ENCODE results near the gene IL17RE. TPM values are rescaled to one million over a fixed set of nuclear protein-coding genes. Genes with fewer than 3 reads are reported as not detected.

The IL17RE gene
- total and polyA plus RNA-seq, 9 of the 15 experiments (the other 6 are each of a cell fraction or from before 2014, with no cell fraction given) = 0.32 to 1.9 (median 0.51) TPM; not detected in 4

GRCh38 chr3:9932843-9933560 is 30.4 kb downstream of the IL17RE start (continued):
- peak; percentile 11 for TF ChIP-seq HNRNPK (IDR thresholded peaks at IDR 0.05; ENCODE audit: low read depth, low read length, poor library complexity, severe bottlenecking)
- no peak; a peak in 1 of 4 replicates for TF ChIP-seq FOXK2 (conservative IDR thresholded peaks at IDR 0.05 in 1 of 2, IDR thresholded peaks at IDR 0.05 in 1 of 2; ENCODE audit: low read depth in 2 of 2)
- TF ChIP-seq HCFC1 (IDR thresholded peaks at IDR 0.05; ENCODE audit: low read depth, low read length) = peak; percentile 61
- no peak for TF ChIP-seq MEF2D (tag; conservative IDR thresholded peaks at IDR 0.05; ENCODE audit: low read depth)
- TF ChIP-seq RNF2 (IDR thresholded peaks at IDR 0.05) = peak; percentile 52; the same call in 1 of the 2 replicates
- no peak; the same call in 1 of the 2 replicates for TF ChIP-seq E2F5 (CRISPR knock-in tag; IDR thresholded peaks at IDR 0.05)
- TF ChIP-seq CBX5 (IDR thresholded peaks at IDR 0.05; ENCODE audit: borderline replicate concordance, low read depth) = 0 out of 2 replicates have a peak, but pooled peaks have one; percentile 33
- peak; percentile 90; the same call in 1 of the 2 replicates for TF ChIP-seq STAT6 (CRISPR knock-in tag; IDR thresholded peaks at IDR 0.05)
- no peak for TF ChIP-seq ARHGAP35 (IDR thresholded peaks at IDR 0.05; ENCODE audit: partially characterized antibody)
- peak; percentile 12; the same call in 1 of the 2 replicates for TF ChIP-seq TOE1 (IDR thresholded peaks at IDR 0.05; ENCODE audit: borderline replicate concordance)
- no peak for TF ChIP-seq TOE1 (CRISPR knock-in tag; IDR thresholded peaks at IDR 0.05; ENCODE audit: borderline replicate concordance, low read depth)
- no peak for TF ChIP-seq ZNF589 (CRISPR knock-in tag; IDR thresholded peaks at IDR 0.05; ENCODE audit: low read depth)
- TF ChIP-seq ZC3H4 (CRISPR knock-in tag; IDR thresholded peaks at IDR 0.05; ENCODE audit: borderline replicate concordance) = peak; percentile 97; the same call in 1 of the 2 replicates
- peak; percentile 92 for TF ChIP-seq MYNN (IDR thresholded peaks at IDR 0.05)
- TF ChIP-seq MYNN (CRISPR knock-in tag; IDR thresholded peaks at IDR 0.05) = no peak
- TF ChIP-seq CREM (IDR thresholded peaks at IDR 0.05; ENCODE audit: low read depth) = peak; percentile 88
- TF ChIP-seq NFATC3 (IDR thresholded peaks at IDR 0.05) = no peak
- no peak for TF ChIP-seq CHCHD3 (CRISPR knock-in tag; IDR thresholded peaks at IDR 0.05)
- TF ChIP-seq NCOA4 (IDR thresholded peaks at IDR 0.05; ENCODE audit: partially characterized antibody) = no peak
- no peak for TF ChIP-seq RBM17 (IDR thresholded peaks at IDR 0.05; ENCODE audit: borderline replicate concordance, low read depth, low read length)
- TF ChIP-seq MAX (CRISPR knock-in tag; IDR thresholded peaks at IDR 0.05) = peak; percentile 87
- TF ChIP-seq POLR2B (IDR thresholded peaks at IDR 0.05; ENCODE audit: low read depth, partially characterized antibody) = no peak
- no peak for TF ChIP-seq HIVEP1 (CRISPR knock-in tag; IDR thresholded peaks at IDR 0.05)
- TF ChIP-seq CREB1 (IDR thresholded peaks at IDR 0.05) = peak; percentile 85
- peak; percentile 83 for TF ChIP-seq CREB1 (CRISPR knock-in tag; IDR thresholded peaks at IDR 0.05)

Data from K562 (cell line).